Suprapubic skin (tissue), 4 donors: ENCODE results near the gene CSE1L.
"Not testable (repeated sequence)": the region's sequence is repeated elsewhere in the genome, so short reads cannot be mapped to it uniquely, and the experiment has no call there.

Experiments used
- CTCF ChIP-seq, 2 donors: fragments of 200-600 bp in 1 of 2; fragments of 450-650 bp in 1 of 2; sonication (generic) in 1 of 2; IDR thresholded peaks; one replicate each; pipeline ENCODE4 v1.5.1; 2016 to 2019; ENCODE audit warnings: antibody characterized with exemption in 2 of 2, mild to moderate bottlenecking in 1 of 2, moderate library complexity in 1 of 2
- EP300 ChIP-seq: sonication (generic); formaldehyde crosslinking; IDR thresholded peaks from one replicate; pipeline ENCODE4 v1.6.1; 2017; ENCODE audit warnings: antibody characterized with exemption
- POLR2A ChIP-seq, 2 donors: fragments of 450-650 bp; IDR thresholded peaks; one replicate each; pipeline ENCODE4 v1.6.1; 2017; ENCODE audit warnings: antibody characterized with exemption in 2 of 2, mild to moderate bottlenecking in 2 of 2, moderate library complexity in 2 of 2
- POLR2AphosphoS5 ChIP-seq, 3 donors: sonication (generic); formaldehyde crosslinking; IDR thresholded peaks; one replicate each; pipeline ENCODE4 v1.6.1; 2017; ENCODE audit warnings: antibody characterized with exemption in 3 of 3

GRCh38 chr20:49100292-49100691 is 54.2 kb downstream of the CSE1L start:
- TF ChIP-seq CTCF (IDR thresholded peaks at IDR 0.05); POLR2AphosphoS5 (IDR thresholded peaks at IDR 0.05); POLR2A (IDR thresholded peaks at IDR 0.05); EP300: not testable (repeated sequence)
